OCI-LY1 (cell line): Measurements from ENCODE around the gene NR3C1.

ENCODE experiments used
- CTCF ChIP-seq: fragments of 200-600 bp; sonication (generic), shearing (Covaris generic); IDR thresholded peaks from 2 replicates; pipeline ENCODE4 v1.5.1; 2017; ENCODE audit warnings: mild to moderate bottlenecking, antibody characterized with exemption, low read length, moderate library complexity, mixed read lengths
- EZH2 ChIP-seq: fragments of 200-600 bp; sonication (generic), shearing (Covaris generic); IDR thresholded peaks from 2 replicates; pipeline ENCODE4 v1.8.0; 2017; ENCODE audit warnings: borderline replicate concordance, mixed run types, mild to moderate bottlenecking, antibody characterized with exemption, low read length, moderate library complexity, mixed read lengths

GRCh38 chr5:143403593-143404415 is at the start of gene NR3C1:
- TF ChIP-seq CTCF, result no peak; the same call in none of the 2 replicates
- TF ChIP-seq EZH2, result no peak
